KMS-11 (cell line): ENCODE data around the gene NLRP4.

ENCODE experiments used
- H2AFZ ChIP-seq: fragments of 200-600 bp; sonication (generic); 2 replicates; pipeline ENCODE4 v1.6.1; 2016; ENCODE audit warnings: antibody characterized with exemption, mixed run types, low read depth
- H3K27ac ChIP-seq: fragments of 200-600 bp; sonication (generic); 2 replicates; pipeline ENCODE4 v1.6.1; 2016; ENCODE audit warnings: mild to moderate bottlenecking, mixed run types
- H3K27me3 ChIP-seq: fragments of 200-600 bp; sonication (generic); 2 replicates; pipeline ENCODE4 v1.6.1; 2017; ENCODE audit warnings: mild to moderate bottlenecking, low read depth, mixed run types, moderate library complexity; ENCODE audit not compliant: insufficient read depth
- H3K36me3 ChIP-seq: fragments of 200-600 bp; sonication (generic); 2 replicates; pipeline ENCODE4 v1.6.1; 2017; ENCODE audit warnings: mild to moderate bottlenecking, mixed run types; ENCODE audit not compliant: insufficient read depth
- H3K4me1 ChIP-seq: fragments of 200-600 bp; sonication (generic); 2 replicates; pipeline ENCODE4 v1.6.1; 2016; ENCODE audit warnings: mild to moderate bottlenecking, low read depth, mixed run types; ENCODE audit not compliant: poor library complexity, severe bottlenecking
- H3K4me2 ChIP-seq: fragments of 200-600 bp; sonication (generic); 2 replicates; pipeline ENCODE4 v1.7.0; 2016; ENCODE audit warnings: mild to moderate bottlenecking, mixed run types
- H3K4me3 ChIP-seq: fragments of 200-600 bp; sonication (generic); IDR thresholded peaks from 2 replicates; pipeline ENCODE4 v1.6.1; 2017; ENCODE audit warnings: low read depth, low read length, mixed read lengths; ENCODE audit not compliant: insufficient read depth
- H3K79me2 ChIP-seq: fragments of 200-600 bp; sonication (generic); 2 replicates; pipeline ENCODE4 v1.6.1; 2016; ENCODE audit warnings: low read depth, mixed run types; ENCODE audit not compliant: insufficient read depth
- H3K9ac ChIP-seq: fragments of 200-600 bp; sonication (generic); 2 replicates; pipeline ENCODE4 v1.6.1; 2016; ENCODE audit warnings: mild to moderate bottlenecking, mixed run types
- H4K20me1 ChIP-seq: fragments of 200-600 bp; sonication (generic); 2 replicates; pipeline ENCODE4 v1.6.1; 2016; ENCODE audit warnings: mild to moderate bottlenecking, mixed run types; ENCODE audit not compliant: insufficient read depth
- CTCF ChIP-seq: fragments of 200-600 bp; sonication (generic); conservative IDR thresholded peaks from 2 replicates; pipeline ENCODE4 v1.6.1; 2017; ENCODE audit warnings: low read depth, mild to moderate bottlenecking, antibody characterized with exemption, low read length, moderate library complexity, mixed read lengths

Gene NLRP4

DNA sequence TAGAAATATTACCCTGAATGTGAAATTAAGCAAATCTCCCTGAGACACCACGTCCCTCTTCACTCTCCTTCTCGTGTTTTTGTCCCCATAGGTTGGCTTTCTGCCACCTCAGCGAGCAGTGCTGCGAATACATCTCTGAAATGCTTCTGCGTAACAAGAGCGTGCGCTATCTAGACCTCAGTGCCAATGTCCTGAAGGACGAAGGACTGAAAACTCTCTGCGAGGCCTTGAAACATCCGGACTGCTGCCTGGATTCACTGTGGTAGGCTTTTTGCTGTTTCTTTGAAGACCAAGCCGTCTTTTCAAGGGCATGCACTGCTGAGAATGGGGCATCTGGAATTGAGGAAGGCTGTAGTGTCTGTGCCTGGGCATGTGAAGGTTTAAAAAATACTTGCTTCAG, 34.4 kb downstream of the NLRP4 start:
- Histone ChIP-seq H2AFZ (no peak overlapping the region), H3K4me2 (no peak overlapping the region), H3K4me1 (no peaks in the 10 kb centered on the region), H4K20me1 (no peaks in the 10 kb centered on the region), H3K27me3 (no peaks in the 10 kb centered on the region), H3K4me3 (no peak overlapping the region), H3K79me2 (no peaks in the 10 kb centered on the region), H3K36me3 (no peaks in the 10 kb centered on the region), H3K9ac (no peak overlapping the region), H3K27ac (no peak overlapping the region)
- no peak for TF ChIP-seq CTCF

GRCh38 chr19:55877211-55877610, 40.9 kb downstream of the NLRP4 start:
- Histone ChIP-seq H3K79me2 (no peaks in the 10 kb centered on the region), H3K27me3 (no peaks in the 10 kb centered on the region), H3K4me1 (no peaks in the 10 kb centered on the region)

GRCh38 chr19:55882626-55883025, 46.3 kb downstream of the NLRP4 start:
- Histone ChIP-seq H3K27me3 (no peaks in the 10 kb centered on the region), H3K27ac (no peak overlapping the region), H3K9ac (no peak overlapping the region), H3K79me2 (no peaks in the 10 kb centered on the region), H3K4me3 (no peak overlapping the region), H3K36me3 (no peaks in the 10 kb centered on the region), H2AFZ (no peak overlapping the region), H3K4me1 (no peaks in the 10 kb centered on the region), H4K20me1 (no peaks in the 10 kb centered on the region), H3K4me2 (no peak overlapping the region)
- no peak for TF ChIP-seq CTCF

More at GRCh38 chr19:55877211-55877610, 40.9 kb downstream of the NLRP4 start:
- Histone ChIP-seq H4K20me1 (no peaks in the 10 kb centered on the region), H3K9ac (no peak overlapping the region), H3K36me3 (no peaks in the 10 kb centered on the region), H3K4me3 (no peak overlapping the region), H2AFZ (no peak overlapping the region), H3K4me2 (no peak overlapping the region), H3K27ac (no peak overlapping the region)
- no peak for TF ChIP-seq CTCF

DNA sequence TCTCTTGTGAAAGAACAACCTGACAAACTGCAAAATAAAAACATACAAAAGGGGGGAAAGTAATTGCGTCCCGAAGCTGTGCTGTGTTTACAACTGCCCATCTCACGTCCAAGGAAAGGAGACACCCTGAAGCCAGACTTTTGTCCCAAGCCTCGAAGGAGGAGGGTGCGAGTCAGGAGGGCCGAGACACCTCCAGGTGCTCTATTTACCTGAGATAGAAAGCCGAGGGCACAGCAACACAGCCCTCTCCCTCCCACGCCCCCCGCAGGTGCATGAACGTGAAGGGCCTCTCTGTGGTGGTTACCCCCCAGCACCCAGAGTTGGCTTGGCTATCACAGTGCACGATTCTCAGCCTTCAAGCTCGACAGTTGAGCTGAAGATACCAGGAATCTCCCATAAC, 62.6 kb downstream of the NLRP4 start:
- Histone ChIP-seq H3K4me2 (no peak overlapping the region), H3K79me2 (no peaks in the 10 kb centered on the region), H3K27ac (no peak overlapping the region), H3K9ac (no peak overlapping the region), H3K4me1 (no peaks in the 10 kb centered on the region), H4K20me1 (no peaks in the 10 kb centered on the region), H3K27me3 (no peaks in the 10 kb centered on the region), H3K4me3 (no peak overlapping the region), H3K36me3 (no peaks in the 10 kb centered on the region), H2AFZ (no peak overlapping the region)
- TF ChIP-seq CTCF = no peak
